ENCODE results near the gene CYBC1.
"Not testable (repeated sequence)": the region's sequence is repeated elsewhere in the genome, so short reads cannot be mapped to it uniquely, and the experiment has no call there.

CYBC1 gene

DNA sequence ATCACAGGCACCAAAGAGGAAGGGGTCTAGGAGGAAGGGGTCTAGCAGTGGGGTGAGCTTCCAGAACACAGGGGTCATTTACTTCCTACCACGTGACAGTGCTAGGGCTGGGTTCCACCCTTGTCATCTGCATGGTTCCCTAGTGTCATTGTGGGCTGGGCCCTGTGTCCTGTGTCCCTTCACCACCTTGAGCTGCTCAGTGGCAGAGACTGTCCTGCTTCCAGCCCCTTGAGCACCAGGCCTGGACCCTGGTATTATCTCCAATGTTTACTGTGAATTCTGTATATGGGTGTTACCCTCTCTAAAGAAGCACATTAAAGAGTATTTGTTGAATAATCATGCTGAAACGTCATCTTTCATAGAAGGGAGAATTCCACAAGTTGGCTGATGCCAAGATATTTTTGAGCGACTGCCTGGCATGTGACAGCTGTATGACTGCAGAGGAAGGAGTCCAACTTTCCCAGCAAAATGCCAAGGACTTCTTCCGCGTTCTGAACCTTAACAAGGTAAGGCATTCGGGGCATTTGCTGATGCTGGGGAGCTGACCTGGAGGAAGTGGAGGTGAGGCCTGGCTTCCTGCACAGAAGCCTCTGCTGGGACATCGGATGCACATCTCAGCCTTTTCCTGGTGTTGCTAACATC is 13.5 kb upstream of the CYBC1 start:
- no peak for DNase-seq (ENCODE audit: low read depth)
- H3K4me3 ChIP-seq (ENCODE audit: low read depth, low read length): no peak overlapping the region
- TF ChIP-seq, protein P1, sequence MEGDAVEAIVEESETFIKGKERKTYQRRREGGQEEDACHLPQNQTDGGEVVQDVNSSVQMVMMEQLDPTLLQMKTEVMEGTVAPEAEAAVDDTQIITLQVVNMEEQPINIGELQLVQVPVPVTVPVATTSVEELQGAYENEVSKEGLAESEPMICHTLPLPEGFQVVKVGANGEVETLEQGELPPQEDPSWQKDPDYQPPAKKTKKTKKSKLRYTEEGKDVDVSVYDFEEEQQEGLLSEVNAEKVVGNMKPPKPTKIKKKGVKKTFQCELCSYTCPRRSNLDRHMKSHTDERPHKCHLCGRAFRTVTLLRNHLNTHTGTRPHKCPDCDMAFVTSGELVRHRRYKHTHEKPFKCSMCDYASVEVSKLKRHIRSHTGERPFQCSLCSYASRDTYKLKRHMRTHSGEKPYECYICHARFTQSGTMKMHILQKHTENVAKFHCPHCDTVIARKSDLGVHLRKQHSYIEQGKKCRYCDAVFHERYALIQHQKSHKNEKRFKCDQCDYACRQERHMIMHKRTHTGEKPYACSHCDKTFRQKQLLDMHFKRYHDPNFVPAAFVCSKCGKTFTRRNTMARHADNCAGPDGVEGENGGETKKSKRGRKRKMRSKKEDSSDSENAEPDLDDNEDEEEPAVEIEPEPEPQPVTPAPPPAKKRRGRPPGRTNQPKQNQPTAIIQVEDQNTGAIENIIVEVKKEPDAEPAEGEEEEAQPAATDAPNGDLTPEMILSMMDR (conservative IDR thresholded peaks at IDR 0.05; ENCODE audit: low read depth, low read length): no peak

DNA sequence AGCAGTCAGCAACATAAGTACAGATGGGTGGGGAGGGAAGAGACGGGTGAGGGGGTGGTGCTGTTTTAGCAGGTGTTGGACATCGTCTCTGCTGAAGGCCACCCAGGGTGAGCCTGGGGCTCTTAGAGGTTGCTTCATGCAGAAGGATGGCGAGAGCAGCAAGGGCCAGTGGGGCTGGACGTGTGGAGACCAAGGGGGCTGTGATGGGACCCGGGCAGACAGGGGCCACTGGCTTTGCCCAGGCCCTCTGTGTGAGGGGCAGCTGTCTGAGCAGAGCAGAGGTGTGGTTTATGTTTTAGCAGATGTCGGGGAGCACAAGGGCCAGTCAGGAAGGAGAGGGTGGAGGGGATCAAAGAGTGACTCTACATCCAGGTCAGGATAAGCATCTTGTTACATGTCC is 12.8 kb upstream of the CYBC1 start:
- TF ChIP-seq, protein P1 (conservative IDR thresholded peaks at IDR 0.05; ENCODE audit: low read depth, low read length): no peak
- H3K4me3 ChIP-seq (ENCODE audit: low read depth, low read length): no peak overlapping the region
- DNase-seq (ENCODE audit: low read depth): no peak

DNA sequence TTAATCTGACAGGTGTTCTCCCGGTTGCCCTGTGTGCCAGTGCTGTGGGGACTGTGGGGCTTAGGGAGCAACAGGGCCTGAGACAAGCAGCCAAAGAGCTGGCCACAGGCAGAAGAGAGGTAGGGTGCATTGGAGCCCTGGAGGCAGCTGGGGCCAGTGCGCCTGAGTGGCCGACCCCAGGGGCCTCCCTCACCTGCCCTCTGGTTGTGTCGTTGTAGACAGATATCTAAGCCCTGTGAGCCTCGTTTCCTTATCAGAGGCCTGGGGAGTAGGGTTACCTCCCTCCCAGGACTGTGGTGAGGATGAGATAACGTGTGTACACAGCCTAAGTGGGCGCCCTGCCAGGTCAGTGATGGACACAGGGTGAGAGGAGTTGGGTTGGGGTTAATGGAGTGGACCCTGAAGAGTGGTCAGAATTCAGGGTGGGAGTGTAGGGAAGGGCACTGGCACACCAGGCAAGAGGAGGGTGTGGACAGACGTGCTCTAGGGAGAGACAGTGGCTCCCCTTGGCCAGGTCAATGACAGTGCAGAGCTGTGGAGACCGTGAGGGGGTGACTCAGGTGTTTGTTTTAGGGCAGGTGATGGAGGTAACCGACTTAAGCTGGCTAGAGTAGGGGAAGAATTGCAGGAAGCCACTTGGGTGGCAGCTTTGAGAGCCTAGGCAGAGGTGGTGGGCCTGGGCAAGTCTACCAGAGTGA is 11.4 kb upstream of the CYBC1 start:
- H3K4me3 ChIP-seq (ENCODE audit: low read depth, low read length): no peak overlapping the region
- TF ChIP-seq, protein P1 (conservative IDR thresholded peaks at IDR 0.05; ENCODE audit: low read depth, low read length): no peak
- no peak for DNase-seq (ENCODE audit: low read depth)

DNA sequence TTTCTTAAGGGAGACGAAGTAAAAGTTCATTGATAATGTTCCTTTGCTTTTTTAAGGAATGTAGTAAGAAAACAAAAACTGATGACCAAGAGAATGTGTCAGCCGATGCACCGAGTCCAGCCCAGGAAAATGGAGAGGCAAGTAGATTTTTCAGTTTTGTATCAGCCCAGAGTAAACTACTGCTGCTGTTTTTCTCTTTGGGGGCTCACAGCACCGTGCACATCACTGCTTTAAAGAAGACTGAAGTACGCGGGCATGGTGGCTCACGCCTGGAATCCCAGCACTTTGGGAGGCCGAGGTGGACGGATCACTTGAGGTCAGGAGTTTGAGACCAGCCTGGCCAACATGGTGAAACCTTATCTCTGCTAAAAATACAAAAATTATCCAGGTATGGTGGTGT is 9.4 kb upstream of the CYBC1 start:
- not testable (repeated sequence) for DNase-seq (ENCODE audit: low read depth); H3K4me3 ChIP-seq (ENCODE audit: low read depth, low read length)

DNA sequence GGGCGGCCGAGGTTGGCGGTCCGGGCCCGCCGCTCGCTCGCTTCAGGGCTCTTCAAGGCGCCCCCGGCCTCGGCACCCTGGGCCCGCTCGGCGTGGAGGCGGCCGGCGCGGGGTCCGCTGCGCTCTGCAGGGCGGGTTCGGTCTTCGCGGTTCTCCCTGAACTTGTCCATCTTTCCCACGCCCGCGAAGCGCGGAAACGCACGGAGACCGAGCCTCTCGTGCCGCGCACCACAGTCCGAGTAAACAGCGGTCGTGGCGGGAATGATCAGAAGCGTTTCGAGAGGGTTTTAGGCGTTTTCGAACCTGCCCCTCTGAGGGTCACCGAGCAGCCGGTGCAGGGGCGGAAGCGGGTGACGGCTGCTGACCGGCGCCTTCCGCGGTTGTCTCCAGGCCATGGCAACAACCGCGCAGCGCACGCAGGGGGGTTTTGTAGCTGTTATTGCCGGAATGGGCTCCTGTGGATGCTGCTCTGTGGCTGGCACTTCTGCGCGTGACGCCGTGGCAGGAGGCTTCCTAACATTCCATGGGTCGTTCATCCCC is 8.4 kb upstream of the CYBC1 start:
- TF ChIP-seq, protein P1 (conservative IDR thresholded peaks at IDR 0.05; ENCODE audit: low read depth, low read length): no peak
- peak; percentile 62 for DNase-seq (ENCODE audit: low read depth)
- H3K4me3 ChIP-seq (ENCODE audit: low read depth, low read length): peak overlapping the region; percentile 80

DNA sequence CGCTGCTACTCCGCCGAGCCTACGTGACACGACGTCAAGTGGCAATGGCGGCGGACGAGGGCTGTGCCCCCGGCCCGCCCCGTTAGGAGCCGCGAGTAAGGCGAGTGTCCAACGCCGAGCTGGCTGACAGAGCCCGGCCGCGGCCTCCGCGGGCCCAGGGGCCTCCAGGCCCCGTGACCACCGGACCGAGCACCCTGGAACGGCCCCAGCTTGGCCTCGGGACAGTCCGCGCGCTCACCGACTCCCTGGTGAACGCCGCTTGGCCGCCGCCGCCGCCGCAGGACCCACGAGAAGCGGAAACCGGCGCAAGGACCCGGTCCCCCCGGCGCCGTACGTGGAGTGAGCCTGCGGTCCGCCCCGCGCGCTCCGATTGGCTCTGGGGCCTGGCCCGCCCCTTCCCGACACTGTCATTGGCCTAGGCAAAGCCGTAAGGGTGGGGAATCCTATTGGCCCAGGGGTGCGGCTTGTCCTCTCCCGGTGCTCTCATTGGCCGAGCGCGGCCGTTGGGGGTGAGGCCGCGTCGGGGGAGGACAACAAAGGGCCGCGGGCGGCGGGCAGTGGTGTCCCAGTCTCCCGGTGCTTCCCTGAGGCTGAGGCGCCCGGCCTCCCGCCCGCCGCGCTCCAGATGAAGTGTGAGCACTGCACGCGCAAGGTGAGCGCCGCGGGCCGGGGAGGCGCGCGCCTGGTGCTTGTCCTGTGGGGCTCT is 7.8 kb upstream of the CYBC1 start, which contains the start of gene NARF:
Gene NARF, plus strand, starts transcription at position 563 of the 706 bp plus-strand sequence. Its CDS starts 63 bp downstream, at position 626.
- H3K4me3 ChIP-seq (ENCODE audit: low read depth, low read length): peak within 1 kb of the TSS; percentile 80
- TF ChIP-seq, protein P1 (conservative IDR thresholded peaks at IDR 0.05; ENCODE audit: low read depth, low read length): no peak
- peak; percentile 99 for DNase-seq (ENCODE audit: low read depth)

GRCh38 chr17:82457929-82458178 is 7.3 kb upstream of the CYBC1 start:
- TF ChIP-seq, protein P1 (conservative IDR thresholded peaks at IDR 0.05; ENCODE audit: low read depth, low read length): no peak
- DNase-seq (ENCODE audit: low read depth): no peak
- H3K4me3 ChIP-seq (ENCODE audit: low read depth, low read length): peak overlapping the region; percentile 80

All from choroid plexus epithelial cell (primary cell).